Spleen (tissue), 13 donors: ENCODE data around the gene RGPD8. TPM values are rescaled to one million over a fixed set of nuclear protein-coding genes. Genes with fewer than 3 reads are reported as not detected.
"Not testable (repeated sequence)": the region's sequence is repeated elsewhere in the genome, so short reads cannot be mapped to it uniquely, and the experiment has no call there.

Experiments used
- DNase-seq: peaks from one replicate; pipeline ENCODE4 v3.0.0-alpha.2; 2020
- H3K27ac ChIP-seq, 8 donors: fragments of 200-600 bp; sonication (generic) in 7 of 8; 1 replicate in 4 of 8; 2 replicates in 4 of 8; pipeline versions ENCODE4 v1.5.0 to v1.8.0; 2016 to 2021; ENCODE audit warnings: inconsistent platforms in 4 of 8, mild to moderate bottlenecking in 4 of 8, moderate library complexity in 1 of 8
- H3K27me3 ChIP-seq, 7 donors: fragments of 200-600 bp; sonication (generic) in 6 of 7; replicated peaks in 1 of 7; 1 replicate in 4 of 7; 2 replicates in 3 of 7; pipeline versions ENCODE4 v1.5.0 to v1.8.0; 2016 to 2021; ENCODE audit warnings: inconsistent platforms in 3 of 7, mild to moderate bottlenecking in 1 of 7
- H3K36me3 ChIP-seq, 6 donors: fragments of 200-600 bp; sonication (generic) in 5 of 6; 1 replicate in 4 of 6; 2 replicates in 2 of 6; pipeline versions ENCODE4 v1.5.0 to v1.8.0; 2016 to 2021; ENCODE audit warnings: inconsistent platforms in 2 of 6
- H3K4me1 ChIP-seq, 6 donors: fragments of 200-600 bp; sonication (generic) in 5 of 6; 1 replicate in 3 of 6; 2 replicates in 3 of 6; pipeline versions ENCODE4 v1.5.0 to v1.8.0; 2016 to 2021; ENCODE audit warnings: inconsistent platforms in 3 of 6
- H3K4me3 ChIP-seq, 8 donors: fragments of 200-600 bp; sonication (generic) in 7 of 8; 1 replicate in 4 of 8; 2 replicates in 4 of 8; pipeline versions ENCODE4 v1.5.0 to v1.8.0; 2016 to 2021; ENCODE audit warnings: inconsistent platforms in 4 of 8, mild to moderate bottlenecking in 4 of 8, moderate library complexity in 2 of 8
- H3K9me3 ChIP-seq, 8 donors: fragments of 200-600 bp; sonication (generic) in 7 of 8; 1 replicate in 4 of 8; 2 replicates in 4 of 8; pipeline versions ENCODE4 v1.5.0 to v1.8.0; 2016 to 2021; ENCODE audit warnings: inconsistent platforms in 4 of 8
- CTCF ChIP-seq, 11 experiments: fragments of 200-600 bp in 7 of 11; fragments of 450-650 bp in 4 of 11; sonication (generic) in 4 of 11; IDR thresholded peaks in 8 of 11; conservative IDR thresholded peaks in 3 of 11; 1 replicate in 7 of 11; 2 replicates in 4 of 11; pipeline versions ENCODE4 v1.4.0 to v1.8.0; 2016 to 2021; ENCODE audit warnings: antibody characterized with exemption in 11 of 11, inconsistent platforms in 4 of 11, mild to moderate bottlenecking in 1 of 11
- POLR2A ChIP-seq, 3 donors: fragments of 450-650 bp; IDR thresholded peaks; one replicate each; pipeline ENCODE4 v1.5.1; 2017; ENCODE audit warnings: antibody characterized with exemption in 3 of 3, mild to moderate bottlenecking in 1 of 3
- POLR2AphosphoS5 ChIP-seq, 3 donors: sonication (generic); formaldehyde crosslinking; IDR thresholded peaks; one replicate each; pipeline ENCODE4 v1.5.1; 2017; ENCODE audit warnings: antibody characterized with exemption in 3 of 3
- WGBS, 5 donors: extraction: QIAGEN DNeasy Blood & Tissue Kit in 3 of 5; methylation state at CpG; one replicate each; pipeline versions ENCODE4 v1.1.5 to v1.1.7; 2013 to 2018; 5-methylcytosine and 5-hydroxymethylcytosine counted together
- intact Hi-C: fragments of 100-400 bp; cut with DNase I; formaldehyde crosslinking; loops from one replicate; pipeline ENCODE4 v1.15.0; 2023; ENCODE audit warnings: low total_unique reads
- long read RNA-seq, 2 donors: transcript quantifications; one replicate each; lab custom pipeline, GENCODE V29; 2026
- polyA plus RNA-seq, 3 donors: library from polyadenylated mRNA; stranded (reverse); fragments of 200-250 nt; gene quantifications; one replicate each; pipeline ENCODE4 v1.2.1, GENCODE V29; 2013
- total RNA-seq, 7 donors: library from RNA; depleted of rRNA in 3 of 7; stranded (reverse); fragments of >200 nt in 3 of 7; fragmentation: NEBNext Ultra II Directional in 4 of 7; extraction: Animal tissue kit (Norgen Biotek cat#: 25700) in 4 of 7; gene quantifications; one replicate each; pipeline versions ENCODE4 v1.1.0 to v1.2.1, GENCODE V29; 2016 to 2021
- donor health status: healthy with polysubstance abuse.
- donor health status: DM: no; HTN: no; CAD: no; lungs with moderate emphysema.
- donor health status: DM: no; HTN: no; CAD: no.
- donor health status: Bipolar disorder and iron deficiency.
- donor health status: healthy.
- donor health status: DM: no; HTN: no; CAD: no.
- donor health status: DM: yes; HTN: yes; CAD: no.

RGPD8 gene
- 10 to 100 TPM; 11.1 to 35.4 (median 18.9) TPM for total RNA-seq
- 1 to 10 TPM in 1 of 3 donors, under 1 TPM in 2; 0.09 to 1.3 (median 0.49) TPM for polyA plus RNA-seq
- long read RNA-seq, donor 1 = 0 reads
- long read RNA-seq, donor 2 = 0 reads

GRCh38 chr2:112433480-112433879, at the start of gene RGPD8:
Gene RGPD8 (minus strand): TSS chr2:112433645. CDS start chr2:112433453, 192 bp downstream.
- not testable (repeated sequence) for H3K36me3 ChIP-seq, H3K9me3 ChIP-seq, H3K27me3 ChIP-seq
- WGBS, 5 donors = 0 to 1% (median 0%) methylated on average over 9 to 17 of the region's 26 CpGs
- intact Hi-C loops = loop anchor here (10.0 kb wide), 1 partner anchor 309 kb away; no protein-coding TSS in a partner anchor
- Histone ChIP-seq H3K4me3 (peak within 1 kb of the TSS; percentile 36 to 76 (median 56)), H3K27ac (peak within 1 kb of the TSS; percentile 55 to 90 (median 84)), H3K4me1 (peaks cover 0 to 24% (median 12%) of the 10 kb centered on the region in 6 donors)
- TF ChIP-seq POLR2AphosphoS5 (IDR thresholded peaks at IDR 0.05) (peak; percentile 50 to 83 (median 79)), CTCF (IDR thresholded peaks at IDR 0.05 in 8 of 11, conservative IDR thresholded peaks at IDR 0.05 in 3 of 11) (peak; percentile 29 to 90 (median 61))
- peak; percentile 98 for DNase-seq

GRCh38 chr2:112483042-112483473, 49.6 kb upstream of the RGPD8 start:
- intact Hi-C loops = loop anchor here (10.0 kb wide), 1 partner anchor 102 kb away; the partner anchor contains the start of gene CHCHD5
- H3K27ac ChIP-seq = peak overlapping the region in 7 of 8 donors; percentile 75 to 96 (median 91)

DNA sequence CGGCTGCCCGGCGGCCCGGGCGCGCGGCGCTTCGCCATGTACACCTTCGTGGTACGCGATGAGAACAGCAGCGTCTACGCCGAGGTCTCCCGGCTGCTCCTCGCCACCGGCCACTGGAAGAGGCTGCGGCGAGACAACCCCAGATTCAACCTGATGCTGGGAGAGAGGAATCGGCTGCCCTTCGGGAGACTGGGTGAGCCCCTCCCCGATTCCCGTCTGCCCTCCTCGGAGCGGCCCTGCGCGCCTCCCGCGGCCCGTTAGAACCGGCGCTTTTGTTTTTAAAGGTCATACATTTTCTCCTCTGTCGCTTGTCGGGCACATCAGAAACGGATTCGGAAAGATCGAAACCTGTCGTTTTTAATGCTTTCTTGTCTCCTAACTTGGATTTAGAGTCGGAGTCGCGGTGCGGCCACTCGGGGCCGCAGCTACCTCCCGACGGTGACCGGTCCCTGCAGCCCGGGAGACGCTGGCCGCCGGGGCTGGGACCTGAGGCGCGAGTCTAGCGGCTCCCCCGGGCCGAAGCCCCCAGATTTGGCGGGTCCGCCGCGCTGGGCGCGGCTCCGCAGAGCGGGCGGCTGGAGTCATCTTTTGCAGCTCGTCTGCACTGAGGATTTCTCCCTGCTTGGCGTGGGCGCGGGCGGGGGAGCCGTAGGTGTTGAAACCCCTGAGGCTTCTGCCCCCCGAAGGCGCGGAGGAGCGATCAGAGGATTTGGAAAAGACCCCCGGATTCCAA, 49.0 kb upstream of the RGPD8 start:
- no peak for TF ChIP-seq POLR2A (IDR thresholded peaks at IDR 0.05)
- peak in 1 of 3 donors; percentile 21 for TF ChIP-seq POLR2AphosphoS5 (IDR thresholded peaks at IDR 0.05)
- DNase-seq = peak; percentile 87
- Histone ChIP-seq H3K4me3 (peak overlapping the region; percentile 80 to 95 (median 89)), H3K27me3 (no peaks in the 10 kb centered on the region), H3K27ac (peak overlapping the region; percentile 75 to 96 (median 88)), H3K4me1 (peaks cover 13 to 61% (median 29%) of the 10 kb centered on the region in 6 donors), H3K9me3 (no peaks in the 10 kb centered on the region), H3K36me3 (peaks cover 0 to 13% (median 0%) of the 10 kb centered on the region in 6 donors)
- 0 to 1% (median 0%) methylated on average over 59 to 77 of the region's 77 CpGs for WGBS, 5 donors
- intact Hi-C loops = loop anchor here (10.0 kb wide), 1 partner anchor 102 kb away; the partner anchor contains the start of gene CHCHD5

More at GRCh38 chr2:112483042-112483473, 49.6 kb upstream of the RGPD8 start:
- Histone ChIP-seq H3K36me3 (peaks cover 0 to 13% (median 0%) of the 10 kb centered on the region in 6 donors), H3K9me3 (no peaks in the 10 kb centered on the region), H3K4me3 (peak overlapping the region; percentile 80 to 95 (median 89)), H3K27me3 (no peaks in the 10 kb centered on the region), H3K4me1 (peaks cover 13 to 67% (median 33%) of the 10 kb centered on the region in 6 donors)
- TF ChIP-seq POLR2AphosphoS5 (IDR thresholded peaks at IDR 0.05) (no peak), CTCF (IDR thresholded peaks at IDR 0.05 in 8 of 11, conservative IDR thresholded peaks at IDR 0.05 in 3 of 11) (no peak), POLR2A (IDR thresholded peaks at IDR 0.05) (no peak)
- WGBS, 5 donors = 22 to 27% (median 24%) methylated on average over 10 of the region's 10 CpGs
- DNase-seq = no peak

DNA sequence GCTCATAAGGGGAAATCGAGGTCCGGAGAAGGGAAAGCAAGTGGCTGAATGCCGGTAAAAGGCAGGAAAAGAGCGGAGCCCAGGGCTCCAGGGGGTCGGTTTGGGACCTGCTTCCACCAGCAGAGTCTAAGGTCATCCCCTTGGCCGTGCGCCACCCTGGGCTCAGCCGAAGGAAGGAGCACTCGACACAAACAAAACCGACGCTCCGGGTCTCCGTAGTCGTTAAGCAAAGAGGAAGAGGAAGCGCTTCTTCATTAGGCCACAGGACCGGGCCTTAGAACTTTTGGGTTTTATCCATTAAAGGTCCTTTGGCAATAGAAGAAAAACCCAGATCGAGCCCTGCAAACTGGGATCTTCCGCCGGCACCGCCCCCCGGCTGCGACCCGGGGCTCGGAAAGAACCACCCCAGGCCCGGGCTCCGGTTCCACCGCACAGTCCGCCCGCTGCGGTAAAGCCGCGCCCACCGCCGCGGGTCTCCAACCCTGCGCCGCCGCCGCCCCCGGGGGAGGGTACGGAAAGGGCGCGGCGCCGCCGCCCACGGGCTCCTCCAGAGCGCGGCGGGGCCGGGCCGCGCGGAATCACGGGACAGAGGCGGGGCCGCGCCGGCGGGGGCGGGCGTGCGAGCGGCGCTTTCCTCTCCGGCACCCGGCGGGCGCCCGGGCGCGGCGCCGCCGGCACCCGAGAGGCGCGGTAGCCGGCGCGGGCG, 48.2 kb upstream of the RGPD8 start, which contains the start of gene TTL:
TSS of gene TTL (plus strand) at position 629 of the 706 bp plus-strand sequence. CDS start 189 bp downstream, outside the sequence.
- H3K4me1 ChIP-seq = peaks cover 13 to 53% (median 27%) of the 10 kb centered on the region in 6 donors
- H3K9me3 ChIP-seq = no peaks in the 10 kb centered on the region
- TF ChIP-seq POLR2A (IDR thresholded peaks at IDR 0.05) = peak in 2 of 3 donors; percentile 6 to 54
- TF ChIP-seq CTCF (IDR thresholded peaks at IDR 0.05 in 8 of 11, conservative IDR thresholded peaks at IDR 0.05 in 3 of 11) = no peak
- TF ChIP-seq POLR2AphosphoS5 (IDR thresholded peaks at IDR 0.05) = peak; percentile 68 to 79 (median 73)
- H3K27ac ChIP-seq = peak within 1 kb of the TSS; percentile 85 to 96 (median 92)
- H3K27me3 ChIP-seq = no peaks in the 10 kb centered on the region
- peak; percentile 96 for DNase-seq
- WGBS, 5 donors = 0 to 1% (median 1%) methylated on average over 49 to 82 of the region's 82 CpGs
- peaks cover 0 to 11% (median 0%) of the 10 kb centered on the region in 6 donors for H3K36me3 ChIP-seq
- intact Hi-C loops = loop anchor here (10.0 kb wide), 1 partner anchor 103 kb away; the partner anchor contains the start of gene CHCHD5
- H3K4me3 ChIP-seq = peak within 1 kb of the TSS; percentile 82 to 95 (median 89)
